CD4-positive, alpha-beta T cell treated with Interleukin-4 for 1 hour (primary cell): ENCODE measurements around the gene PLEKHN1.

Experiments
- DNase-seq, 2 donors: peaks; one replicate each; pipeline ENCODE4 v3.0.0-alpha.2; 2020 to 2022

PLEKHN1 gene, protein sequence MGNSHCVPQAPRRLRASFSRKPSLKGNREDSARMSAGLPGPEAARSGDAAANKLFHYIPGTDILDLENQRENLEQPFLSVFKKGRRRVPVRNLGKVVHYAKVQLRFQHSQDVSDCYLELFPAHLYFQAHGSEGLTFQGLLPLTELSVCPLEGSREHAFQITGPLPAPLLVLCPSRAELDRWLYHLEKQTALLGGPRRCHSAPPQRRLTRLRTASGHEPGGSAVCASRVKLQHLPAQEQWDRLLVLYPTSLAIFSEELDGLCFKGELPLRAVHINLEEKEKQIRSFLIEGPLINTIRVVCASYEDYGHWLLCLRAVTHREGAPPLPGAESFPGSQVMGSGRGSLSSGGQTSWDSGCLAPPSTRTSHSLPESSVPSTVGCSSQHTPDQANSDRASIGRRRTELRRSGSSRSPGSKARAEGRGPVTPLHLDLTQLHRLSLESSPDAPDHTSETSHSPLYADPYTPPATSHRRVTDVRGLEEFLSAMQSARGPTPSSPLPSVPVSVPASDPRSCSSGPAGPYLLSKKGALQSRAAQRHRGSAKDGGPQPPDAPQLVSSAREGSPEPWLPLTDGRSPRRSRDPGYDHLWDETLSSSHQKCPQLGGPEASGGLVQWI

DNA sequence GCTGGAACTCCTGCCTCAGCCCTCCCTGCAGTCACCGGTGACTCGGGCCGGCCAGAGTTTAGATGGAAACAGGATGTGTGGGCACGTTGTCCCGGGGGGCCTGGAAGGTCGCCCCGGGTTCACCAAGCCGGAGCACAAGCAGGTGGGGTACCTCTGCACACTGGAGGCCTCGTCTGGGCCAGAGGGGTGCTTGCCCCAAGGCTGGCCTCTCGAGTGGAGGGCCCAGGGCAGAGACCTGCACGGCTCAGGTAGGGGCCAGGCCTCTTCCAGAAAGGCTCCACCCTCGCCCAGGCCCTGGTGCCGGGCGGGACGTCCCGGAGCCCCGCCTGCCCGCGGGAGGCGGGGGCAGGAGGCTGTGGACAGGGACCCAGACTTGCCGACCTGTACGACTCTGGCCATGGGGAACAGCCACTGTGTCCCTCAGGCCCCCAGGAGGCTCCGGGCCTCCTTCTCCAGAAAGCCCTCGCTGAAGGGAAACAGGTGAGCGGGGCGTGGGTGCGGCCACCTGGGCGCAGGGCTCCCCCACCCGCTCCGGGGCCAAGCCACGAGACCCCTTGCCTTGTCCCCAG lies at the start of gene PLEKHN1:
TSS of gene PLEKHN1 (plus strand) at position 348 of the 569 bp plus-strand sequence. CDS start at position 398, 50 bp downstream.
- DNase-seq: no peak

DNA sequence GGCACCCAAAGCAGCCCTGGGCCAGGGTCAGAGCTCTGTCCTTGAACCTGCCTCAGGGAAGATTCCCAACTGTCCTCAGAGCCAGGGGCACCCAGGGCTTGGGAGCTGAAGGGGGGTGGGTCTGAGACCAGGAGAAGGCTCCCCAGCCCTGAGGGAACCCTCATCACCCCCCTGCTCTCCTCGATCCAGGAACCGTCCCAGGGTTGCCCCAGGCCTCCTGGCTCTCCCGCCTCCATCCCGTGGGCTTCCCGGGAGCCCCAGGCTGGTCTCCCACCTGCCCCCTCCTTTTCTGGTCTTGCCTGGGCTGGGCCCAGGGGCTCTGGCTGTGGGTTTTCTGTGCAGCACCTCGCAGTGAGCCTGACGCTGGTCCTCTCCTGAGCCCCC lies 49.2 kb upstream of the PLEKHN1 start:
- no peak for DNase-seq

DNA sequence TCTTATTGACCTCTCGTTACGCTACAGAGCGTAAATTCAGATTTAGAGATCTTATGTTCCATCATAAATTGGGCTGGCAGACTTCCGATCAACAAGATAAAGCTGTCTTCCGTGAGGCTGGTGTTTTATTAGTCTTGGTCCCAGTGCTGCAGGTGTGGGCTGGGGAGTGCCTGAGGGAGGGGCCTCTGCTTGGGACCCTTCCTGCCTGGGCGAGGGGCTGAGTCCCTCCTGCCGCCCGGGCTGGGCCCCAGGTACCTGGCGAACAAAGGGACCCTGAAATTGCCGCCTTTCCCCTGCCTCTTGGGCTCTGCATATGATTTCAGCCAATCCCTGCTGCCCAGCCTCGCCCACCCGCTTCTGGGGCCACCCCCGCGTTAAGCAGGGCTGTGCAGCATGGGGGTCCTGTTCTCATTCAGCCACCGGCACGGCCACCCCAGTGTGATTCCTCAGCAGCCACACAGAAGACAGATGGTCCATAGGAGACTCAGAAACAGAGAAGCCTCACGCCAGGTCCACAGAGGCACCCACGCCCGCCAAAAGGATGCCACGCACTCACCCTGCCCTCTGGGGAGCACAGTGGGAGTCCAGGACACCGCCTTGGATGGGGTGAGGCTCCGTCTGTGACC lies 48.7 kb upstream of the PLEKHN1 start:
- DNase-seq: no peak

DNA sequence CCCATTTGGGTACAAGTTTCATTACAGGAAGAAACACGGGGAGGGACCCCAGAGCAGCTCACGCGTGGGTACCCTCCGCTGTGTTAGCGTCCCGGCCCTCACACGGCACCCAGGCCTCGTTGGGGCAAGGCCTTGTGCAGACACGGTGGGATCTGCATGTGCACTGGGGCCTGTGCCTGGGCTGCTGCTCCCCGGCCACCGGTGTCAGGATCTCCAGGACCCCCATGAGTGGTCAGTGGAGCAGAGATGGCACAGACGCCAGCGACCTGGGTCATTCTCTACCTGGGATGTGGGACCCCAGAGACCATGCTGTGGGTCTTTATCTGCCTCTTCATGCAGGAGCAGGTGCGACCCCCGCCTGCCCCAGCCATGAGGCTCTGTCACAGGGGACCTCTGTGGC lies 47.9 kb upstream of the PLEKHN1 start:
- no peak for DNase-seq

DNA sequence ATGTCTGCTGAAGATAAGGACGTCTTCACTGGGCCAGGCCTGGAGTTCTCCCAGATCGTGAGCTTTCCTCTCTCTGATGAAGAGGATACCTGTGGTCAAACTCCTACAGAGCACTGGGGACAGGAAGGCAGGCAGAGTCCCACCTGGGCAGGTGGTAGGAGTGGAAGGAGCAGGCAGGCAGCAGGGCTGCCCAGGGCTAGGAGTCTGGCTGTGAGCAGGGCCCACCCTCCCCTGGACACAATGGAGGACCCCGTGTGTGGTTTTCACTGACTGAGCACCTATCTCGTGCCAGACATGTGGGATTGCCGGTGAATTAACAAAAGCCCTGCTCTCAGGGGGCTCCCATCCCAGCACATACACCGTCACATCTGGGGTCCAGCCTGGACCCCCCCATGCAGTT lies 47.4 kb upstream of the PLEKHN1 start:
- no peak for DNase-seq

DNA sequence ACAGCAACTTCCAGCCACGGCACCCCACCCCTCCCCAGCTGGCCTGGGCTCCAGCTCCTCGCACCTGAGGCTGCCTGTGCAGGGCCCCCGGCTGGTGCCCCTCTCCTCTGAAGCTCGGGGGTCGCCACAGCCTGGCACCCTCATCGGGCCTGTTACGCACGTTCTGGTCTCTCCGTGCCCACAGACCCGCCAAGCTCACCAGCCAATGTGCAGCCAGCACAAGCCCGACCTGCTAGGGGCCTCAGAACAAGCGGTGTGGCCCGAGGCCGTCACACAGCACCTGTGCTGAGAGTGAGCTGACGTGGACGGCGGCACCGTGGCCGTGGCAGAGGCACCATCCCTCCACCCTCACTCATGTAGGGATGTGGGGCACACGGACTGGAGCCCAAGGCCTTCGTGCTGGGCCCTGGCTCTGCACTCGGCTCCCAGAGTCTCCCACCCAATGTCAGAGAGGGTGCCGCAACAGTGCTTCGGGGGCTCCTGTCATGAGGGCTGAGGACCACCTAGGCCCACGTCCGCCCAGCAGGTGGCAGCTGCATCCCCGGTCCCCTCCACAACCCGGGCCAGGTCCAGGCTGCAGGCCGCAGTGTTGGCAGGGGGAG lies 46.9 kb upstream of the PLEKHN1 start:
- no peak for DNase-seq

DNA sequence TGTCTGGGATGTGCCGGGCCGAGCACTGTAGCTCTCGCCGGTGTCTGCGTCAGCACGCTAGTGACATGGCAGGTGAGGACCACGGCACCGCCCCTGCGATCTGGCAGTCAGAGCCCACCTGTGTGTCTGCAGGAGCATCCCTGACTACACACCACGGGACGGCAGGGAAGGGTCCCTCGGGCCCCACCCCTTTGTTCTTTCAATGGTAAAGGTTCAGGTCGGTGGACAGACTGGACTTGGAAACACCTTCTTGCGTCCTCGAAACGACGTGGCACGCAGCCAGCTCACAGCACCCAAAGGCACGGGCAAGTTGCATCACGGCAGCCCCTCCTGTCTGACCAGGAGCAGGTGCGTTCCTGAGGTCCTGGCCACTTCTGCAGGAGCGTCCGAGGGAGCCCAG lies 46.3 kb upstream of the PLEKHN1 start:
- DNase-seq: no peak

DNA sequence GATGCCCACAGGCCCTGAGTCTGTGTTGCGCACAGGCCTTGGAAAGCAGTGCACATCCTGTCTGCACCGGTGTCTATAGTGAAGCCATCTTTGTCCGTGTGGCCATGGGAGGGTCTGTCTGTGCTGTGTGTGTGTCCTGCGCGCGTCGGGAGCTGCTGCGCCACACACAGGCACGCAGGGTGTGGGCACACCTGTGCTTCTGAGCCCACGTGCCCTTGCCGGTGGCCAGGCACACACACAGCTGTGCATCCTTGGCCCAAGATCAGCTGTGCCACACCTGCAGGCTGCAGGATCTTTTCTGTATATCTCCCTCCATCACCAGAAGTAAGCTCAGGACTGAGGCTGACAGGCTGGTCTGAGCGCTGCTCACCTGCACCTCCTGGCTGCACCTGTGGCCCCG lies 45.8 kb upstream of the PLEKHN1 start:
- DNase-seq: no peak

DNA sequence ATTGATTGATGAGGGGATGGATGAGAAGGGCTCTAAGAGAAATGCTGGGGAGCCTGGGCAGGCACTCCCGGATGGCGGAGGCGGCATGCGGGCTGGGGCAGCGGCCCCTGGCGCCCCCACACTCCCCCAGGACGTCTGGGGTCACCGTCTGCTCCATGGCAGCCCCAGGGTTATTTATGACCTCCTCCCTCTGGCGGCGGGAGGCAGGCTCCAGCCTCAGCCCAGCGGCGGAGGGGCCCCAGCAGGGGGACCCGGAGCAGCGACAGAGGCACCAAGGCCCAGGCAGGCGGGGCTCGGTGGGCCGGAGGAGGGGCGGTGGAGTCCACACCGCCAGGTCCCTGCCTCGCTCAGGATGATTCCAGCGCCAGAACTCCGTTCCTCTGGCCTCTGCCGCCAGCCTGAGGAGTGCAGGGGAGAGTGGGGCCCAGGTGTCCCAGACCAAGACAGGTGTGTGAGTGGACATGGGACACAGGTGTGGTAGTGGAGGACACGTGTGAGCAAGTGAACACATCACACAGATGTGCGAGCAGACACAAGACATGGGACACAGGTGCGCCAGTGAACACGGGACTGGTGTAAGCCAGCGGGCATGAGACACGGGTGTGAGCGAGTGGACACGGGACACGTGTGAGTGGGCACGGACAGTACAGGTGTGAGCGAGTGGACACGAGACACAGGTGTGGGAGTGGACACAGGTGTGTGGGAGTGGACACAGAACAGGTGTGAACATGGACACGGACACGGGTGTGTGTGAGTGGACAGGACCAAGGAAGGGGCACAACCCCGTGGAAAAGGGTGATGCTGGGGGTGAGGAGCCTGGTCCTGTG lies 45.1 kb upstream of the PLEKHN1 start:
- DNase-seq: peak in 1 of 2 donors; percentile 40

DNA sequence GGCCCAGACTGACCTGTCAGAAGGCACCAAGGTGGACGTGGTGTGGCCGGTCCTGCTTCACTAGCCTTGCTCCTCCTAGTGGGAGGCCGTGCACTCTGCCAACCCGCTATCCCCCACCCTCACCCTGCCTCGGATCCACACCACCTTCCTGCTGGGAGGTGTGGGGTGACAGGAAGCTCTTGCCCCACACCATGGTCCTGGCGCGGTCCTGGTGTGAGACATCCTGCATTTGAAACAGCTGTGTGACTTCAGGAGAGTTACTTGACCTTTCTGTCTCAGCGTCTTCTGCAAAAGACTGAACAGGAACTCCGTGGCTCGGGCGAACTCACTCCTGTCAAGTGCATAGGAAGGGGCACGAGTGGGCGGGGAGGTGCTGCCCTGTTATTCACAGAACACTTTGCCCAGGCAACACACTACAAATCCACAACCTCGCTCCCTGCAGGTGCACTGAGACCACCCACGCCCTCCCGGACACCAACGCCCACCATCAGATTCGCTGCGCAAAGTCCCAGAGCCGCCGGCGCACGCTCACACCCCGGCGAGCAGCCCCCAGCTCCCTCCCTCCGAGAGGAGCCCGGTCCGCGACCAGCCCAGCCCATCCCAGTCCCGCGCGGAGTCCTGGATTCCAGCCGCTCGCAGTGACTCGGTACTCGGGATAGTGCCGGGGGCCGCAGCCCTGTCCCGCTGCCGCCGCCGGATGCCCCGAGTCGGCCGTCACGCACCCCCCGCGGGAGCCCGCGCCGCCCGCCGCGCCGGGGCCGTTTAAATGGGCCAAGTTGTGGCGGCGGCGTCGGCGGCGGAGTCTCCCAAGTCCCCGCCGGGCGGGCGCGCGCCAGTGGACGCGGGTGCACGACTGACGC lies 42.9 kb upstream of the PLEKHN1 start, which contains the start of gene SAMD11:
TSS of gene SAMD11 (plus strand) at position 793 of the 860 bp plus-strand sequence. CDS start 509 bp downstream, outside the sequence.
- peak; percentile 30 to 74 for DNase-seq

DNA sequence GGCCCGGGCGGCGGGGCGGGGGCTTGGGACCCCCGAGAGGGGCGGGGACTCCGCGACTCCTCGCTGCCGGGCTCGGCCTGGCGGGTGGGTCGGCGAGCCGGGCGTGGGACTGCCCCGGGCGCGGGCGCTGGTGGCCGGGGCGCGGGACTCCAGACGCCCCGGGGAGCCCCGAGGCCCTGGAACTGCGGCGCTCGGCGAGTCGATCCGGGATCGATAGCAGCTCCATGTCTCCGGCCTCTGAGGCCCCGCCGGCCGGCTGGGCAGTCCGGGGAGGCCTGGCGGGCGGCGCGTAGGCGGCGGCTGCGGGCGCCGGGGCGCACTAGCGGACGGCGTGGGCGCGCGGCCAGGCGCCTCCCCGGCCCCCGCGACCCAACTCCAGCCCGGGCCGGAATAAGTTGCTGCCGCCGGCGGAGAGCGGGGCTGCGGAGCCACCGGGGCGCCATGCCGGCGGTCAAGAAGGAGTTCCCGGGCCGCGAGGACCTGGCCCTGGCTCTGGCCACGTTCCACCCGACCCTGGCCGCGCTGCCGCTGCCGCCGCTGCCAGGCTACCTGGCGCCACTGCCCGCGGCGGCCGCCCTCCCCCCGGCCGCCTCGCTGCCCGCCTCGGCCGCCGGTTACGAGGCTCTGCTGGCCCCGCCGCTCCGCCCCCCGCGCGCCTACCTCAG lies 42.2 kb upstream of the PLEKHN1 start:
- DNase-seq: no peak

DNA sequence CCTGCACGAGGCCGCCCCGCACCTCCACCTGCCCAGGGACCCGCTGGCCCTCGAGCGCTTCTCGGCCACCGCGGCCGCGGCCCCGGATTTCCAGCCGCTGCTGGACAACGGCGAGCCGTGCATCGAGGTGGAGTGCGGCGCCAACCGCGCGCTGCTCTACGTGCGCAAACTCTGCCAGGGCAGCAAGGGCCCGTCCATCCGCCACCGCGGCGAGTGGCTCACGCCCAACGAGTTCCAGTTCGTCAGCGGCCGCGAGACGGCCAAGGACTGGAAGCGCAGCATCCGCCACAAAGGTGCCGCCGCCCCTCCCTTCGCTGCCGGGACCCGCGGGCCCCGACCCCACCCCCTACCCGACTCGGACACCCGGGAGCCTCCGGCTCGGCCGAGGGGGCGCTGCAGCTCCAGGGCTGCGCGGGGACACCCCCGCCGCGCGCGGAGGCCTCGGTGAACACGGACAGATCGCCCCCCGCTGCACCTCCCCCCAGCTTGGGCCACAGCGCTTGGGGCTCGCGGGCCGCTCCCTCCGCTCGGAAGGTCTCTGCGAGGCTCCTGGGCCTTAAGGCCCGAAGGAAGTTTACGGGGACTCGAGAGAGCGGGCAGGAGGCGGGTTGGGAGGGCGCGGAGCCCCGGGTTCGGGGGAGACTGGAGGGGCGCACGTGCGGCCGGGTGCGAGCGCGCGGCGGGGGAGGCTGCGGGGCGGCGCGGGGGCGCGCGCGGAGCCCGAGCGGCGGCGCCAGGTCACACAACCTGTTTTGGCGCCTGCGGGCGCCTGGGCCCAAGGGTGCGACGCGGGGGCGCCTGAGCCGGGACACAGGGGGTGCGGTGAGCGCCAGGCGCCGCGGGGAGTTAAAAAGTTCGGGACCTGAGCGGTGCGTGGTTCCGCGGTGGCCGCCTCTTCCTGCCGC lies 41.4 kb upstream of the PLEKHN1 start:
- DNase-seq: no peak

DNA sequence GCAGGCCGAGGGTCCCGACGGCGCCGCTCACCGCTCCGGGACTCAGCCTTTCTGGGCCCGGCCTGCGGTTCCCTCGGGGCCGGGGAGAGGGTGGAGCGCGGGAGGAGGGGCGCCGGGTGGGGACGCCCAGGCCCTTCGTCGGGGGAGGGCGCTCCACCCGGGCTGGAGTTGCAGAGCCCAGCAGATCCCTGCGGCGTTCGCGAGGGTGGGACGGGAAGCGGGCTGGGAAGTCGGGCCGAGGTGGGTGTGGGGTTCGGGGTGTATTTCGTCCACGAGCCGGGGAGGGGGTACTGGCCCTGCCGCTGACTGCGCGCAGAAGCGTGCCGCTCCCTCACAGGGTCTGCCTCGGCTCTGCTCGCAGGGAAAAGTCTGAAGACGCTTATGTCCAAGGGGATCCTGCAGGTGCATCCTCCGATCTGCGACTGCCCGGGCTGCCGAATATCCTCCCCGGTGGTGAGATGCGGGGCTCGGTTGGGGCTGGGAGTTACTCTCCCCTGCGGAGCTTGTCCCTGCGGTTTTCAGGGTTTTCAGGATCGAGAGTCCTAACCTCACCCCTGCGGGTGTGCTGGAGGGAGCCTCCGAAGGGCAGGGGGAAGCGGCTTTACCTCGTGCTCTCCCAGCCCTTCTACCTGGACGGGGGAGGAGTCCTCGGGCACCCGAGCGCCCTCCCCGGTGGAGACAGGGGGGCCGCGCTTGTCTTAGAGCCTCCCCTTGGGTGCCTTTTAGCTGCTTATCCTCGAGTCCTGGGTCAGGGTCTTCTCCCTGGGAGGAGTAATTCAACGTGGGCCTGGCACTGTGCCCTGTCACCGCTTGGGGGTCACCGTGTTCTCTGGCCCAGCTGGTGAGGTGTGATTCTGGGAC lies 40.5 kb upstream of the PLEKHN1 start:
- no peak for DNase-seq

DNA sequence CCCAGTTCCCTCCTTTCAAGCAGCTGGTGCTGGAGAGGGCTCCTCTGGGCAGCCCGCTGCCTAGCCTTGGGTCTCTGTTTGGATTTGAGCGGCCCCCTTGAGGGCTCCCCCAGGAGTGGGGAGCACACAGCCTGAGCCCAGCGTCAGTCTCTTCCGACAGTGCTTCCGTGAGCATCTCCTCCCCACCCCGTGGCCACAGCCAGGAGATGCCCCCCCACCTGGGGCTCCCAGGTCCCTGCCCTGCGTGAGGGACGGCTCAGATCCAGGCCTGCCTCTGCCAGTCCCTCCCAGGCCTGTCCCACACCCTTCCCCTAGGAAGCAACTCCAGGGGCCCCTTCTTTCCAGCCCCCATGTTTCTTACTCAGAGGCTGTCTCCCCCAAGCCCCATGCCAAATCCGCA lies 39.0 kb upstream of the PLEKHN1 start:
- no peak for DNase-seq

DNA sequence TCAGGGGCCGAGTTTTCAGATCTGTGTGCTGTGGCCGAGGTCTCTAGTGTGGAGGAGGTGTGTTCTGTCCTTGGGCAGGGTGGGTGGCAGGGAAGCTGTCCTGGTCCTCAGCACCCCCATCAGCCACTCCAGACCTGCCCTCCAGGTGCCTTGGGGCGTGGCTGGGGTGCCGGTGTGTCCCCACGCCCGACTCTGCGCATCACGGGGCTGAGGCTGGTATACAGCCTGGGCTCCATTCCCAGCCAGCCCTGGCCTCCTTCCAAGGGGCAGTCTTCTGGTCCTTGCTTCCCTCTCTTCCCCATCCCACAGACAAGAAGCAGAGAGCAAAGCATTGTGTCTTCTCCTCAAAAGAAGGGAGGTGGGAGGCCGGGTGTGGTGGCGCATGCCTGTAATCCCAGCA lies 38.5 kb upstream of the PLEKHN1 start:
- no peak for DNase-seq

DNA sequence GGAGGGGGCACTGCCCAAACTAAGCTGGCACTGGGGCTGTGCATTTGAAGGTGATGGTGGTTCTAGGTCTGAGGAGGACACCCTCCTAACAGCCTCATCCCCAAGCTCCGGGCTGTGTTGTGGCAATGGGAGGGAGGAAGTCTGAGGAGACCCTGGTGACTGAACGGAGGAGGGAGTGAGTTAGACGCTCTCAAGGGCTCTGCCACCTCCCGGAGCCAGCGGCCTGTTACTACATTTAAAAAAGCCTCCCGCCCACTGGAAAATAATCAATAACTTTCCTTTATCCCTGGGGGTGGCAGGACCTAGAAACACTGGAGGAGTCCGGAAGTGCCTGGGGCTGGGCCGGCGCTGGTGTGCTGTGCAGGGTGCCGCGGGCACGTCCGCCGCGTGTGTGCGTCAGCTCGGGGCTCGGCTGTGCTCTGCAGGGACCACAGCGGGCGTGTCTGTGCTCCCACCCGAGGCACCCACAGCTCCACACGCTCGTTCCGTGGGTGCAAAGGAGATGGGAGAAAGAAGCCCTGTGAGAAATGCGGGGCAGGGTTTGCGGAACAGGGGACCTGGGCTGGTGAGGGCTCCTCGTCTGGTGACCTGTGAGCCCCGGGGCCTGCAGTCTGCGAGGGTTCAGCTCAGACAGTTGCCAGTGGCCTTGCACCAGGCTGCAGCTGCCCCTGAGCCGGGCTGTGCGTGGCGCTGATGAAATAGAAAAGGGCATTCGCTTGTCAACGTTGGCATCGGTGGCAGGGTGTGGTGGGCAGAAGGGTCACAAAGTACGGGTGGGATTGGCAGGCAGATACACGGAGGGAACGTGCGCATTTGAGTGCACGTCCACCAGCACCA lies 37.2 kb upstream of the PLEKHN1 start:
- no peak for DNase-seq
